Measurements from ENCODE around the gene VAPB. TPM values are rescaled to one million over a fixed set of nuclear protein-coding genes. Genes with fewer than 3 reads are reported as not detected.
"Not testable (repeated sequence)": the region's sequence is repeated elsewhere in the genome, so short reads cannot be mapped to it uniquely, and the experiment has no call there.

VAPB gene
- total and polyA plus RNA-seq, 9 donors, result 20.7 to 56.6 (median 47.1) TPM

DNA sequence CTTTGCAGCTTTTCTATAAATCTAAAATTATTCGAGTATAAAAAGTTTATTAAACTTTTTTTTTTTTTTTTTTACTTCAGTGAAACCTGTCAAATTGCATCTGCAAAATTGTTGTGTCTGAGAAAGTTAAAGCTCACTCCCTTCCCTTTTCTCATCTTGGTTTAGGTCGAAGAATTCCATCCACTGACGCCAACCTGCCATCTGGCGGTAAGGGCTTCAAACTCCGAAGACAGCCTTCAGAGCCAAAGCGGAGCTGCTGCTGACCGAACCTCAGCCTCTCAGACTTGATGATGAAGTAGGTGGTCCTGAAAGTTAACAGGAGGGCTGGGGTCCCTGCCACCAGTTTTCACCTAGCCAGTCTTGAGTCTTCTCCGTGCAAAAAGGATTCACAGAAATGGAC is 29.6 kb upstream of the VAPB start:
- Histone ChIP-seq H3K27me3 (ENCODE audit: control insufficient read depth, insufficient read depth, low read length) (no peaks in the 10 kb centered on the region), H3K36me3 (ENCODE audit: control insufficient read depth, insufficient read depth, low read length) (peaks cover 22% of the 10 kb centered on the region), H3K4me1 (ENCODE audit: control insufficient read depth, insufficient read depth, low read length) (peaks cover 6% of the 10 kb centered on the region), H3K4me3 (ENCODE audit: low read length) (no peak overlapping the region), H3K27ac (ENCODE audit: low read length) (no peak overlapping the region), H3K9me3 (replicated peaks; ENCODE audit: control insufficient read depth, low read depth, low read length) (no peaks in the 10 kb centered on the region)
- WGBS (ENCODE audit: insufficient coverage), result no CpG with 5 or more reads among the region's 8 CpGs
- peak; percentile 44 for DNase-seq

DNA sequence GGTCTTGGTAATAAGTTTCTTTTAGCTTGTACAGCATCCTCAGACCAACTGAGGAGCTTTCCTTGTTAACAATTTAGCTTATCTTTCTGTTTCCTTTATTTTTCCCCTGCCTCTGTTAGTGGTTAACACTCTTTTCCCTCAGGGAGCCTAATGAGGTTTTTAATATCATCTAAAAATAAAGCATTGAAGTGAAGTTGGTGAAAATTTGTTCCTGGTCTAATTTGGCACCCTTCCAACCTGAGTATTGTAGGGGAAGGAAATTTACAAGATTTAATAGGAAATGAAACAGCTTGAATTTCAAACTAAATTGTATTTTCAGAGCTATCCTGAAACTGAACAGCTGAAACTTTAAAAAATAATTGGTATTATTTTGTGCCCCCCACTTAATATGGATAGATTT is 28.1 kb upstream of the VAPB start:
- no peak overlapping the region for H3K27ac ChIP-seq (ENCODE audit: low read length)
- peaks cover 6% of the 10 kb centered on the region for H3K4me1 ChIP-seq (ENCODE audit: control insufficient read depth, insufficient read depth, low read length)
- no peak overlapping the region for H3K4me3 ChIP-seq (ENCODE audit: low read length)
- no peak for DNase-seq
- H3K27me3 ChIP-seq (ENCODE audit: control insufficient read depth, insufficient read depth, low read length), result no peaks in the 10 kb centered on the region
- H3K36me3 ChIP-seq (ENCODE audit: control insufficient read depth, insufficient read depth, low read length), result peaks cover 12% of the 10 kb centered on the region
- H3K9me3 ChIP-seq (replicated peaks; ENCODE audit: control insufficient read depth, low read depth, low read length), result no peaks in the 10 kb centered on the region

DNA sequence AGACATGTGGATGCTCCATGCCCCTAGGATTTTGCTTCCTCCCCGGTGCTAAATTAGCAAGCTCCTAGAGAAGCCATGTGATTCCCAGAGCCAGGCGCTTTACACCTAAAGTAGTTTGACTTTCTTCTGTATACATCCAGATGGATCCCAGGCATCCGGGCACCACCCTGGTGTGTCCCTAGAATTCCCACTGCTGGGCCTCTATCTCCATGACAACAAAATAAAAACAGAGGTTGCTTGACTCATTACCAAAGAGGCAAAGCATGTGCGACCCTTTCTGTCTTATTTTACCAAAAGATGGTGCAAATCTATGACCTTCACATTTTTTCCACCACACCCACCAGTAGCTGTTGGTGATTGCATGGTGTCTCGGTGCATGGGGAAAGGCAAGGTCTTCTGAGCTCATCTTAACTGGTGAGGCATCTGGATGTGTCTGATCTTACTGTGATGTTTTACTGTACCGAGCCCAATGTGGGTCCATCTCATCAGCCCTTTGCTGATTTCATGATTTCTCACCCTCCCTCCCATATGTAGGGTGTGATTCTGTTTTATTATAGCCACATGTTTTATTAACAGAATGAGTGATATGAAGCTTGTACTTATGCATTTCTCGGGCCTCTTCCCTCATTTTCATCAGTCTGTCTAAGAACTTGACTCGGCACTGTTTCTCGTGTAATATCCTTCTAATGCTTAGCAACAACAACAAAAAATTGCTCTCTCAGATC is 27.4 kb upstream of the VAPB start:
- H3K36me3 ChIP-seq (ENCODE audit: control insufficient read depth, insufficient read depth, low read length), result peaks cover 12% of the 10 kb centered on the region
- H3K4me1 ChIP-seq (ENCODE audit: control insufficient read depth, insufficient read depth, low read length), result peaks cover 6% of the 10 kb centered on the region
- H3K4me3 ChIP-seq (ENCODE audit: low read length), result no peak overlapping the region
- H3K27me3 ChIP-seq (ENCODE audit: control insufficient read depth, insufficient read depth, low read length), result no peaks in the 10 kb centered on the region
- H3K27ac ChIP-seq (ENCODE audit: low read length), result peak overlapping the region; percentile 52
- H3K9me3 ChIP-seq (replicated peaks; ENCODE audit: control insufficient read depth, low read depth, low read length), result no peaks in the 10 kb centered on the region
- WGBS (ENCODE audit: insufficient coverage), result 13% methylated on average over 3 of the region's 9 CpGs
- DNase-seq, result peak; percentile 81

DNA sequence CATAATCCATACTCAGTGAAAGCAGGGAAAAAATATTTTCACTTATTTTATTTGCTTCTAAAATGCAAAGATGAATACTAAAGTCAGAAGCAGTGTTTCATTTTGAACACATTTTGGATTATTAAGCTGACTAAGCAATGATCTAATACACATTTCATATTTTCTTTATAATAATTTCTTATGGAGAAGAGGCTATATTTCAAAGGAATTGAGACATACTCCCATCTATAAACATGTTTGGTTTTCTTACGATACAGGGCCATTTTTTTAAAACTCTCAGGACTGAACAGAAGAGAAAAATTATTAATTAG is 26.9 kb upstream of the VAPB start:
- WGBS (ENCODE audit: insufficient coverage), result no CpG with 5 or more reads among the region's 1 CpG
- Histone ChIP-seq H3K4me1 (ENCODE audit: control insufficient read depth, insufficient read depth, low read length) (peaks cover 6% of the 10 kb centered on the region), H3K36me3 (ENCODE audit: control insufficient read depth, insufficient read depth, low read length) (peaks cover 12% of the 10 kb centered on the region), H3K9me3 (replicated peaks; ENCODE audit: control insufficient read depth, low read depth, low read length) (no peaks in the 10 kb centered on the region), H3K4me3 (ENCODE audit: low read length) (no peak overlapping the region), H3K27me3 (ENCODE audit: control insufficient read depth, insufficient read depth, low read length) (no peaks in the 10 kb centered on the region), H3K27ac (ENCODE audit: low read length) (no peak overlapping the region)
- no peak for DNase-seq

DNA sequence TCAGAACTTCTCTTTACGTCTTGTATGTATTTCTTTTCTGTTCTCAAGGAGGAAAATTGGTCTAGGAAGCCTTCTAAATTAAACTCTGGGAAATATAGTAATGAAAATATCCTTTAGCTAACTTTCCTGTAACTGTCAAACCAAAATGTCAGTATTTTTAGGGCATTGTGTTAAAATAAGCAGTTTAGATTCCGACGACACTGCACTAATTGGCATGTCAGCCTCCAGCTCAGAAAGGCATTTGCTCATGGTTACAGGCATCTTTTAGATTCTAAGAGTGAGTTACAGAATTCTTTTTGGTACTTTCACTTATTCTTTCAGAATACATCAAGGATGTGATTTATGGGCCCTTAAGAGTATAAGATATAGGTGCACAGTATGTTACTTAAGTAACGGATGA is 26.1 kb upstream of the VAPB start:
- Histone ChIP-seq H3K4me3 (ENCODE audit: low read length) (no peak overlapping the region), H3K36me3 (ENCODE audit: control insufficient read depth, insufficient read depth, low read length) (peaks cover 15% of the 10 kb centered on the region), H3K27me3 (ENCODE audit: control insufficient read depth, insufficient read depth, low read length) (no peaks in the 10 kb centered on the region), H3K27ac (ENCODE audit: low read length) (no peak overlapping the region), H3K4me1 (ENCODE audit: control insufficient read depth, insufficient read depth, low read length) (peaks cover 6% of the 10 kb centered on the region), H3K9me3 (replicated peaks; ENCODE audit: control insufficient read depth, low read depth, low read length) (no peaks in the 10 kb centered on the region)
- WGBS (ENCODE audit: insufficient coverage), result no CpG with 5 or more reads among the region's 4 CpGs
- no peak for DNase-seq

DNA sequence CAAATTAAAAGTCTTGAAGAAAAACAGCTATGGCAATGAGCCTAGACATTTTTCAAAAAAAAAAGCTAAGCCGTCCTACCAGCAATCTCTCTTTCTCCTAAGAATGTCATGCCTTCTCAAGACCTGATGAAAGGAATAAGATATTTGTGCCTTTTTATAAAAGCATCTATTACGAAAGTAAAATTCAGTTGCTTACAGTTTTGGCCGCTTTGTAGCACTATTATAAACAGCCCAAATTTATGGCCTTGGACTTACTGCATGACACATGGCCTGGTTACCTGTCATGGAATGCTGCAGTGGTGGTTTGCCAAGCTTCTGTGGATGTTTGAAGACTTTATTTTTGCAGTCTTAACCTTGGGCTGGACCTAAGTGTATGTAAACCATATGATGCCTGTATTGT is 22.2 kb upstream of the VAPB start:
- H3K27me3 ChIP-seq (ENCODE audit: control insufficient read depth, insufficient read depth, low read length), result no peaks in the 10 kb centered on the region
- H3K27ac ChIP-seq (ENCODE audit: low read length), result no peak overlapping the region
- WGBS (ENCODE audit: insufficient coverage), result no CpG with 5 or more reads among the region's 3 CpGs
- peaks cover 6% of the 10 kb centered on the region for H3K36me3 ChIP-seq (ENCODE audit: control insufficient read depth, insufficient read depth, low read length)
- no peak overlapping the region for H3K4me3 ChIP-seq (ENCODE audit: low read length)
- H3K9me3 ChIP-seq (replicated peaks; ENCODE audit: control insufficient read depth, low read depth, low read length), result no peaks in the 10 kb centered on the region
- no peaks in the 10 kb centered on the region for H3K4me1 ChIP-seq (ENCODE audit: control insufficient read depth, insufficient read depth, low read length)
- peak; percentile 58 for DNase-seq

DNA sequence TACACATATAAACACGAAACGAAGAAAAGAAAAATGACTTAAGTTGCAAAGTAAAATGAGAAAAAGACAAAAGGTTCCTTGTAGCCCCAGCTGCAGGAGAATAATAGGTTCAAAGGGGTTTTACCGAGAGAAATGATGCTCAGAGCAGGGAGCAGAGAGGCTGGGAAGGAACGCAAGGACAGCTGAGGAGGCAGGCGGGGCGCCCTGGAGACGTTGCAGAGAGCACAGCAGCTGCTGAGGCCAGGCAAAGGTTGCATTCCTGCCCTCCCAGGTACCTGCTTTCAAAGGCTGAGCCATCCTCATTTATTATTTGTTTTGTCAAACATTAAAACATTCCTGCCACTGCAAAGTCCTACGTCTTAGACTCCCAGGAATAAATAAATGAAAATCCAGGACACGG is 16.2 kb upstream of the VAPB start:
- no peak overlapping the region for H3K4me3 ChIP-seq (ENCODE audit: low read length)
- no peaks in the 10 kb centered on the region for H3K9me3 ChIP-seq (replicated peaks; ENCODE audit: control insufficient read depth, low read depth, low read length)
- H3K27me3 ChIP-seq (ENCODE audit: control insufficient read depth, insufficient read depth, low read length), result no peaks in the 10 kb centered on the region
- no peak overlapping the region for H3K27ac ChIP-seq (ENCODE audit: low read length)
- peak; percentile 54 for DNase-seq
- 54% methylated on average over 6 of the region's 9 CpGs for WGBS (ENCODE audit: insufficient coverage)
- H3K4me1 ChIP-seq (ENCODE audit: control insufficient read depth, insufficient read depth, low read length), result peaks cover 5% of the 10 kb centered on the region
- H3K36me3 ChIP-seq (ENCODE audit: control insufficient read depth, insufficient read depth, low read length), result peaks cover 1% of the 10 kb centered on the region

DNA sequence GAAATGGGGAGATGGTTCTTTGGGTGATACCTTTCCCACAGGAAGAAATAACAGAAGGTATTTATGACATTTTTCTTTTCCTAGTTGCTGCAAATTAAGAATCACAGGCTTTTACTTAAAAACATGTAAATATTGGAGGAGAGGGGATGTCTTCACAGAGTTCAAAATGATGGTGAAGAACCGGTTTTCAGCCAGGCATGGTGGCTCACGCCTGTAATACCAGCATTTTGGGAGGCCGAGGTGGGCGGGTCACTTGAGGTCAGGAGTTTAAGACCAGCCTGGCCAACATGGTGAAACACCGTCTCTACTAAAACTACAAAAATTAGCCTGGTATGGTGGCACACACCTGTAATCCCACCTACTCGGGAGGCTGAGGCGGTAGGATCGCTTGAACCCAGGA is 15.7 kb upstream of the VAPB start:
- not testable (repeated sequence) for H3K4me1 ChIP-seq (ENCODE audit: control insufficient read depth, insufficient read depth, low read length); H3K27me3 ChIP-seq (ENCODE audit: control insufficient read depth, insufficient read depth, low read length); H3K9me3 ChIP-seq (replicated peaks; ENCODE audit: control insufficient read depth, low read depth, low read length); DNase-seq; H3K4me3 ChIP-seq (ENCODE audit: low read length); H3K36me3 ChIP-seq (ENCODE audit: control insufficient read depth, insufficient read depth, low read length); H3K27ac ChIP-seq (ENCODE audit: low read length)
- WGBS (ENCODE audit: insufficient coverage), result 96% methylated on average over 4 of the region's 8 CpGs

DNA sequence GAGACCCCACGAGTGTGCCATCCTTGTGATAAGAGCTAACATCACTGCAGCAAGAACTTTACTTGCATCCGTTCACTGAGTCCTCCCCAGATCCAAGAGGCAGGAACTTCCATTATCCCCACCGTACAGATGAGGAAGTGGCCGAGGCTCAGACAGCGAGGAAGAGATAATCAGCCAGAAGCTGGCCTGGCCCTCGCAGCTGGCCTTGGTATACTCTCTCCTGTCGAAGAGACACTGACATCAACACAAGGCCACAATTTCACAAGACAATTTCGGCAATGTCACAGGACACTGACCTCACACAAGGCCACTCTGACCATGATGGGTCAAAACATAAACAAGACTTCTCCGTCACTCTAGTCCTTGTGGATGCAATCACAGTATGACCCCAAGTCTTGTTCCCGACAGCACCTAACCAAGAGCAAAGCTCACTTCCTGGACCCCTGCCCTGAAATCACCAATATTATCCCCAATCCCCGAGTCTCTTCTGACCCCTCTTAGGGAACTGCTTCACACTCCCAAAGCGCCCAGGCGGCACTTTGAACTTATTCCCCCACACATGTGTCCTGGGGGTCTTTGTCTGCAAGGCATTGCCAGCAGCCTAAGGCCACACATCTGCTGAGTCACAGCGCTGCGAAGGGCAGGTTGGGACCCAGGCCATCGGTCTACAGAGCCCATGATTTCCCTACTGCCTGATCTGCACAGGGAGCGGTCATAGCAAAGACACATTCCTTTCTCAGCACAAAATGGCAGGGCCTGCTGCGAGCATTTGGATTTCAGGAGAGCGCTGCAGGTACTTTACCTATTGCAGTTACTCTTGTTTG is 14.8 kb upstream of the VAPB start:
- Histone ChIP-seq H3K36me3 (ENCODE audit: control insufficient read depth, insufficient read depth, low read length) (no peaks in the 10 kb centered on the region), H3K27me3 (ENCODE audit: control insufficient read depth, insufficient read depth, low read length) (no peaks in the 10 kb centered on the region), H3K9me3 (replicated peaks; ENCODE audit: control insufficient read depth, low read depth, low read length) (no peaks in the 10 kb centered on the region), H3K27ac (ENCODE audit: low read length) (no peak overlapping the region), H3K4me1 (ENCODE audit: control insufficient read depth, insufficient read depth, low read length) (peaks cover 5% of the 10 kb centered on the region), H3K4me3 (ENCODE audit: low read length) (no peak overlapping the region)
- WGBS (ENCODE audit: insufficient coverage), result 83% methylated on average over 16 of the region's 19 CpGs
- DNase-seq, result no peak

DNA sequence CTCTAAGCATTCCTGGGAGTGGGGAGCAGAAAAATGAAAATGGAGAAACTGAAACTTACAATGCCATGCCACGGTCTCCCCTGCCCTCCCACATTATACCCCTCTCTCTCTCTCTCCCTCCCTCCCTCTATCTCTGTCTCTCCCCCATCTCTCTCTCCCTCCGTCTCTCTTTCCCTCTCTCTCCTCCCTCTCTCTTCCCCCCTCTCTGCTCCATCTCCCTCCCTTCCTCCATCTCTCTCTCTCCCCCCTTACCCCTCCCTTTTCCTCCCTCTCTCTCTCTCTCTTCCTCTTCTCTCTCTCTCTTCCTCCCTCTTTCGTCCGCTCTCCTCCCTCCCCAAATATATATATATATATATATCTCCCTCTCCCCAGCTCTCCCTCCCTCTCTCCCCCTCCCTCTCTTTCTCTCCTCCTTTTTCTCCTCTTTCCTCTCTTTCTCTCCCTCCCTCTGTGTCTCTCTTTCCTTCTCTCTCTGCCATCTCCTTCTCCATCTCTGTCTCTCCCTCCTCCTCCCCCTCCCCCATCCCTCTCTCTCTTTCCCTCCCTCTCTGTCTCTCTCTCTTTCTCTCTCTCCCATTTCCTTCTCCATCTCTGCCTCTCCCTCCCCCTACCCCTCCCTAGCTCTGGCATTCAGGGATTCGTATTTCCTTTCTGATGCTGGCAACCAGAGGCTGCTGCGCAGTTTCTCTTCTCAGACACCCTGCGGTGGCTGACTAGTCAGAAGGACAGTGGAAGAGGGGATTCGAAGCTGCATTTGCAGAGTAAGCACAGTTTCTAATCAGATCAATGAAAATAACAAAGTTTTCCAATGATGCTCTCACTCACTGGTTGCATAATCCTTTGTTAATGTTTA is 13.9 kb upstream of the VAPB start:
- WGBS (ENCODE audit: insufficient coverage), result 39% methylated on average over 4 of the region's 8 CpGs
- H3K27ac ChIP-seq (ENCODE audit: low read length), result no peak overlapping the region
- no peaks in the 10 kb centered on the region for H3K36me3 ChIP-seq (ENCODE audit: control insufficient read depth, insufficient read depth, low read length)
- no peaks in the 10 kb centered on the region for H3K9me3 ChIP-seq (replicated peaks; ENCODE audit: control insufficient read depth, low read depth, low read length)
- no peaks in the 10 kb centered on the region for H3K27me3 ChIP-seq (ENCODE audit: control insufficient read depth, insufficient read depth, low read length)
- DNase-seq, result peak; percentile 87
- H3K4me3 ChIP-seq (ENCODE audit: low read length), result no peak overlapping the region
- peaks cover 5% of the 10 kb centered on the region for H3K4me1 ChIP-seq (ENCODE audit: control insufficient read depth, insufficient read depth, low read length)
